H9 (cell line): ENCODE measurements around the gene CDKL4. TPM values are rescaled to one million over a fixed set of nuclear protein-coding genes. Genes with fewer than 3 reads are reported as not detected.

ENCODE experiments used
- DNase-seq: peaks from one replicate; pipeline ENCODE4 v3.0.0-alpha.2; 2017
- H2AFZ ChIP-seq: one replicate; pipeline ENCODE4 v1.6.1; 2013; ENCODE audit warnings: mild to moderate bottlenecking, low read length, control low read depth, moderate library complexity
- H2AK5ac ChIP-seq: 2 replicates; pipeline ENCODE4 v1.6.1; 2013; ENCODE audit warnings: low read length, control low read depth, mixed read lengths; ENCODE audit not compliant: insufficient read length
- H2BK120ac ChIP-seq: one replicate; pipeline ENCODE4 v1.6.1; 2013; ENCODE audit warnings: low read depth, mild to moderate bottlenecking, low read length, control low read depth, inconsistent platforms; ENCODE audit not compliant: poor library complexity, severe bottlenecking
- H2BK12ac ChIP-seq: 2 replicates; pipeline ENCODE4 v1.6.1; 2013; ENCODE audit warnings: low read length, control low read depth, mixed read lengths, low read depth; ENCODE audit not compliant: insufficient read length
- H2BK15ac ChIP-seq: 2 replicates; pipeline ENCODE4 v1.6.1; 2013; ENCODE audit warnings: low read depth, low read length, control low read depth
- H2BK20ac ChIP-seq: one replicate; pipeline ENCODE4 v1.6.1; 2013; ENCODE audit warnings: low read depth, mild to moderate bottlenecking, low read length, control low read depth, inconsistent platforms; ENCODE audit not compliant: poor library complexity, severe bottlenecking
- H2BK5ac ChIP-seq: 2 replicates; pipeline ENCODE4 v1.6.1; 2013; ENCODE audit warnings: low read length, control low read depth, mixed read lengths; ENCODE audit not compliant: insufficient read length
- H3K14ac ChIP-seq: 2 replicates; pipeline ENCODE4 v1.6.1; 2013; ENCODE audit warnings: low read length, control low read depth; ENCODE audit not compliant: insufficient read depth
- H3K18ac ChIP-seq: 2 replicates; pipeline ENCODE4 v1.6.1; 2013; ENCODE audit warnings: low read depth, mild to moderate bottlenecking, mixed read lengths, low read length, control low read depth; ENCODE audit not compliant: insufficient read length
- H3K23ac ChIP-seq: 2 replicates; pipeline ENCODE4 v1.6.1; 2013; ENCODE audit warnings: low read length, control low read depth, mixed read lengths, low read depth; ENCODE audit not compliant: insufficient read length
- H3K23me2 ChIP-seq: 2 replicates; pipeline ENCODE4 v1.6.1; 2013; ENCODE audit warnings: low read depth, mild to moderate bottlenecking, mixed read lengths, low read length, control low read depth; ENCODE audit not compliant: insufficient read length, poor library complexity, severe bottlenecking
- H3K27ac ChIP-seq: 2 replicates; pipeline ENCODE4 v1.5.1; 2013; ENCODE audit warnings: low read length, control low read depth, mixed read lengths, low read depth; ENCODE audit not compliant: insufficient read length
- H3K27me3 ChIP-seq: 2 replicates; pipeline ENCODE4 v1.6.1; 2013; ENCODE audit warnings: low read length, control low read depth, inconsistent platforms; ENCODE audit not compliant: insufficient read depth
- H3K4ac ChIP-seq: 2 replicates; pipeline ENCODE4 v1.6.1; 2013; ENCODE audit warnings: low read depth, mild to moderate bottlenecking, control low read depth, inconsistent platforms, low read length, moderate library complexity
- H3K4me1 ChIP-seq: 2 replicates; pipeline ENCODE4 v1.6.1; 2013; ENCODE audit warnings: low read length, control low read depth, inconsistent platforms; ENCODE audit not compliant: insufficient read depth
- H3K4me2 ChIP-seq: 2 replicates; pipeline ENCODE4 v1.6.1; 2013; ENCODE audit warnings: low read length, control low read depth, mixed read lengths; ENCODE audit not compliant: insufficient read length, insufficient read depth
- H3K56ac ChIP-seq: 2 replicates; pipeline ENCODE4 v1.6.1; 2013; ENCODE audit warnings: low read depth, mild to moderate bottlenecking, mixed read lengths, low read length, control low read depth; ENCODE audit not compliant: insufficient read length
- H3K79me1 ChIP-seq: 2 replicates; pipeline ENCODE4 v1.6.1; 2013; ENCODE audit warnings: low read depth, mild to moderate bottlenecking, moderate library complexity, low read length, control low read depth, inconsistent platforms; ENCODE audit not compliant: insufficient read depth, poor library complexity, severe bottlenecking
- H3K79me2 ChIP-seq: 2 replicates; pipeline ENCODE4 v1.6.1; 2013; ENCODE audit warnings: low read length, control low read depth, inconsistent platforms; ENCODE audit not compliant: insufficient read depth
- H3K9ac ChIP-seq: 2 replicates; pipeline ENCODE4 v1.6.1; 2013; ENCODE audit warnings: low read length, control low read depth, mixed read lengths; ENCODE audit not compliant: insufficient read length; ENCODE audit errors: extremely low read depth
- H3K9me3 ChIP-seq: one replicate; pipeline ENCODE4 v1.6.1; 2013; ENCODE audit warnings: low read depth, low read length, inconsistent platforms; ENCODE audit not compliant: control insufficient read depth
- H3T11ph ChIP-seq: one replicate; pipeline ENCODE4 v1.6.1; 2013; ENCODE audit warnings: mild to moderate bottlenecking, low read length, control low read depth, inconsistent platforms
- H4K20me1 ChIP-seq: one replicate; pipeline ENCODE4 v1.6.1; 2013; ENCODE audit not compliant: control insufficient read depth, insufficient read length, insufficient read depth
- H4K5ac ChIP-seq: 2 replicates; pipeline ENCODE4 v1.6.1; 2013; ENCODE audit warnings: low read depth, mild to moderate bottlenecking, mixed read lengths, low read length, control low read depth; ENCODE audit not compliant: insufficient read length
- H4K8ac ChIP-seq: replicated peaks from 2 replicates; pipeline ENCODE4 v1.6.1; 2013; ENCODE audit warnings: low read length, control low read depth, mixed read lengths, low read depth; ENCODE audit not compliant: insufficient read length
- H4K91ac ChIP-seq: 2 replicates; pipeline ENCODE4 v1.6.1; 2013; ENCODE audit warnings: low read depth, mild to moderate bottlenecking, moderate library complexity, mixed read lengths, low read length, control low read depth; ENCODE audit not compliant: insufficient read length
- H3K27ac Mint-ChIP-seq, 3 experiments: 2 replicates in 2 of 3; 3 replicates in 1 of 3; pipeline ENCODE4 v1.8.0; 2020 to 2021; ENCODE audit warnings: mixed read lengths in 3 of 3, mild to moderate bottlenecking in 1 of 3, moderate library complexity in 1 of 3
- H3K27me3 Mint-ChIP-seq: 2 replicates; pipeline ENCODE4 v1.8.0; 2021; ENCODE audit warnings: low read depth, mild to moderate bottlenecking, moderate library complexity, mixed read lengths
- H3K36me3 Mint-ChIP-seq, 3 experiments: 2 replicates in 2 of 3; 3 replicates in 1 of 3; pipeline ENCODE4 v1.8.0; 2020 to 2021; ENCODE audit warnings: low read depth in 3 of 3, mixed read lengths in 3 of 3; ENCODE audit not compliant: insufficient read depth in 1 of 3
- H3K4me1 Mint-ChIP-seq, 2 experiments: 2 replicates each; pipeline ENCODE4 v1.8.0; 2020; ENCODE audit warnings: mixed read lengths in 2 of 2
- H3K4me3 Mint-ChIP-seq, 2 experiments: 2 replicates in 1 of 2; 3 replicates in 1 of 2; pipeline ENCODE4 v1.8.0; 2020 to 2021; ENCODE audit warnings: mild to moderate bottlenecking in 2 of 2, mixed read lengths in 2 of 2, moderate library complexity in 1 of 2
- H3K9me3 Mint-ChIP-seq, 2 experiments: 2 replicates in 1 of 2; 3 replicates in 1 of 2; pipeline ENCODE4 v1.8.0; 2020; ENCODE audit warnings: mild to moderate bottlenecking in 2 of 2, mixed read lengths in 2 of 2, moderate library complexity in 1 of 2
- WGBS: extraction: QIAGEN DNeasy Blood & Tissue Kit; methylation state at CpG from one replicate; pipeline ENCODE4 v1.1.7; 2013; ENCODE audit warnings: missing lambda C conversion rate, low lambda C conversion rate, mixed read lengths; ENCODE audit not compliant: insufficient read length; ENCODE audit errors: extremely low coverage; 5-methylcytosine and 5-hydroxymethylcytosine counted together
- total RNA-seq: library from RNA; stranded (reverse); gene quantifications from 2 replicates; pipeline ENCODE4 v1.2.1, GENCODE V29; 2021
- TF ChIP-seq, protein P1 (sequence below): fragments of 200-600 bp; sonication (generic); conservative IDR thresholded peaks from 3 replicates; pipeline ENCODE4 v1.8.0; 2021; ENCODE audit warnings: antibody characterized with exemption, mild to moderate bottlenecking

CDKL4 gene
- total RNA-seq, 1 experiment from 2014 or later = not detected

DNA sequence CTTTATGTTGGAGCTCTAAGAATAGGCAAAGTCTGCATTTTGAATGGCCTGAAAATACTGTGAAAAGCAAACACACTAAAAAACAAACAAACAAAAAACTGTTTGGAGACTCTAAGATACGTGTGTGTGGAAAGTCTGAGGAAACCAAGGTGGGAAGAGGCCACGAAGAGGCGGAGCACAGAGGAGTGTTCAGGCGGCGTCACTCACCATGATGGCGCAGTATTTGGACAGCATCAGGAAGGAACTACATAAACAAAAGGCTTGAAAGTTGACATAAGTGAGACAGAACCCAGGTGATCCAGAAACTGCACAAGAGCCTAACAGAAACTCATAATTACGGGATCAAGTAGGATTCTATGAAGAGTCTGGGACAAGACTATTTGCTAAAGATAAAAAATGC is 72.1 kb downstream of the CDKL4 start:
- Histone ChIP-seq H2AFZ (no peak overlapping the region), H4K8ac (no peak overlapping the region), H3K14ac (no peak overlapping the region), H3K23me2 (no peaks in the 10 kb centered on the region), H2BK5ac (no peak overlapping the region), H3K23ac (no peak overlapping the region), H3K9ac (no peak overlapping the region), H4K5ac (no peak overlapping the region), H2BK20ac (no peak overlapping the region), H3K9me3 (no peaks in the 10 kb centered on the region), H3K79me1 (no peaks in the 10 kb centered on the region), H4K91ac (no peak overlapping the region), H3K4me2 (no peak overlapping the region), H3K18ac (no peak overlapping the region), H3K27ac (no peak overlapping the region), H2BK15ac (no peak overlapping the region), H2BK120ac (no peak overlapping the region), H3K27me3 (no peaks in the 10 kb centered on the region), H2BK12ac (no peak overlapping the region), H3K56ac (no peak overlapping the region), H3K4ac (no peak overlapping the region), H3K4me1 (no peaks in the 10 kb centered on the region), H4K20me1 (no peaks in the 10 kb centered on the region), H3T11ph (no peak overlapping the region), H3K79me2 (no peaks in the 10 kb centered on the region), H2AK5ac (no peak overlapping the region)
- whole genome bisulfite sequencing = no CpG with 5 or more reads among the region's 7 CpGs
- peaks cover 8 to 9% of the 10 kb centered on the region in 2 experiments for H3K4me1 Mint-ChIP-seq
- 0 out of 7 replicates have a peak overlapping the region, but pooled peaks of 1 of the 3 experiments have one; percentile 20 for H3K27ac Mint-ChIP-seq
- no peak overlapping the region for H3K4me3 Mint-ChIP-seq
- no peak for DNase-seq
- H3K9me3 Mint-ChIP-seq = no peaks in the 10 kb centered on the region
- no peaks in the 10 kb centered on the region for H3K27me3 Mint-ChIP-seq
- no peaks in the 10 kb centered on the region for H3K36me3 Mint-ChIP-seq
- TF ChIP-seq, protein P1, sequence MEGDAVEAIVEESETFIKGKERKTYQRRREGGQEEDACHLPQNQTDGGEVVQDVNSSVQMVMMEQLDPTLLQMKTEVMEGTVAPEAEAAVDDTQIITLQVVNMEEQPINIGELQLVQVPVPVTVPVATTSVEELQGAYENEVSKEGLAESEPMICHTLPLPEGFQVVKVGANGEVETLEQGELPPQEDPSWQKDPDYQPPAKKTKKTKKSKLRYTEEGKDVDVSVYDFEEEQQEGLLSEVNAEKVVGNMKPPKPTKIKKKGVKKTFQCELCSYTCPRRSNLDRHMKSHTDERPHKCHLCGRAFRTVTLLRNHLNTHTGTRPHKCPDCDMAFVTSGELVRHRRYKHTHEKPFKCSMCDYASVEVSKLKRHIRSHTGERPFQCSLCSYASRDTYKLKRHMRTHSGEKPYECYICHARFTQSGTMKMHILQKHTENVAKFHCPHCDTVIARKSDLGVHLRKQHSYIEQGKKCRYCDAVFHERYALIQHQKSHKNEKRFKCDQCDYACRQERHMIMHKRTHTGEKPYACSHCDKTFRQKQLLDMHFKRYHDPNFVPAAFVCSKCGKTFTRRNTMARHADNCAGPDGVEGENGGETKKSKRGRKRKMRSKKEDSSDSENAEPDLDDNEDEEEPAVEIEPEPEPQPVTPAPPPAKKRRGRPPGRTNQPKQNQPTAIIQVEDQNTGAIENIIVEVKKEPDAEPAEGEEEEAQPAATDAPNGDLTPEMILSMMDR = no peak
